ENCODE results near the gene NXPE3.
A peak's percentile ranks its signal among the peaks of the same experiment; 100 is the strongest.

Gene NXPE3

GRCh38 chr3:101840066-101840465, 61.1 kb downstream of the NXPE3 start:
- Histone ChIP-seq H3K4me3 (no peak overlapping the region), H3K27ac (no peak overlapping the region)
- TF ChIP-seq CTCF (IDR thresholded peaks at IDR 0.05) = no peak
- no peak for DNase-seq (ENCODE audit: low spot score)

GRCh38 chr3:101842245-101842934, 63.4 kb downstream of the NXPE3 start:
- no peak for DNase-seq (ENCODE audit: low spot score)
- TF ChIP-seq CTCF (IDR thresholded peaks at IDR 0.05) = no peak
- no peak overlapping the region for H3K4me3 ChIP-seq
- no peak overlapping the region for H3K27ac ChIP-seq

- no peak for TF ChIP-seq CTCF (IDR thresholded peaks at IDR 0.05)
- H3K4me3 ChIP-seq = no peak overlapping the region
- no peak for DNase-seq (ENCODE audit: low spot score)
- H3K27ac ChIP-seq = no peak overlapping the region
Measured at GRCh38 chr3:101842935-101843330, 63.9 kb downstream of the NXPE3 start.

- TF ChIP-seq CTCF (IDR thresholded peaks at IDR 0.05) = no peak
- no peak overlapping the region for H3K27ac ChIP-seq
- no peak for DNase-seq (ENCODE audit: low spot score)
- no peak overlapping the region for H3K4me3 ChIP-seq
Measured at GRCh38 chr3:101845425-101845824, 66.4 kb downstream of the NXPE3 start.

GRCh38 chr3:101846709-101847108, 67.7 kb downstream of the NXPE3 start:
- no peak for DNase-seq (ENCODE audit: low spot score)
- TF ChIP-seq CTCF (IDR thresholded peaks at IDR 0.05) = no peak
- H3K27ac ChIP-seq = no peak overlapping the region
- H3K4me3 ChIP-seq = no peak overlapping the region

GRCh38 chr3:101847328-101847727, 68.3 kb downstream of the NXPE3 start:
- DNase-seq (ENCODE audit: low spot score) = no peak
- Histone ChIP-seq H3K4me3 (no peak overlapping the region), H3K27ac (peak overlapping the region in 1 of 2 donors; percentile 97)
- TF ChIP-seq CTCF (IDR thresholded peaks at IDR 0.05) = no peak

- no peak for TF ChIP-seq CTCF (IDR thresholded peaks at IDR 0.05)
- Histone ChIP-seq H3K27ac (peak overlapping the region; percentile 97 to 98), H3K4me3 (peak overlapping the region; percentile 87)
- no peak for DNase-seq (ENCODE audit: low spot score)
Measured at GRCh38 chr3:101848326-101848725, 69.3 kb downstream of the NXPE3 start.

Measured in coronary artery (tissue), 2 donors.